ENCODE measurements around the gene PTP4A1. TPM values are rescaled to one million over a fixed set of nuclear protein-coding genes. Genes with fewer than 3 reads are reported as not detected.

Gene PTP4A1
- total and polyA plus RNA-seq, 2 of the 13 experiments (the other 11 are each of a cell fraction or from before 2014, with no cell fraction given) = 141 to 376 TPM

GRCh38 chr6:63537959-63538300 is 34.4 kb upstream of the PTP4A1 start:
- intact Hi-C loops (cut with micrococcal nuclease; ENCODE audit: unreplicated experiment) (no loop called here), in situ Hi-C loops (cut with HindIII; ENCODE audit: extremely low pct_ligation_motif_present, low pct_unique_long_range_greater_than_20kb) (no loop called here)
- Histone ChIP-seq H3K27ac (ENCODE audit: extremely low read length, insufficient read depth, low read length) (peak overlapping the region; percentile 12), H2AFZ (ENCODE audit: low read length) (no peak overlapping the region), H3K4me3 (replicated peaks in 1 of 3; ENCODE audit: insufficient read depth in 1 of 3, low read depth in 2 of 3, low read length in 3 of 3) (no peak overlapping the region), H3K9me3 (ENCODE audit: low read length) (no peaks in the 10 kb centered on the region), H3K79me2 (ENCODE audit: insufficient read depth, low read length) (peaks cover 2% of the 10 kb centered on the region), H3K4me2 (ENCODE audit: low read depth, low read length) (no peak overlapping the region), H3K9ac (ENCODE audit: insufficient read depth, low read depth, low read length) (no peak overlapping the region), H3K36me3 (replicated peaks in 1 of 2; ENCODE audit: control insufficient read depth in 1 of 2, insufficient read depth in 2 of 2, low read length in 2 of 2) (peaks cover 7 to 41% of the 10 kb centered on the region in 2 experiments), H3K27me3 (ENCODE audit: control insufficient read depth in 1 of 2, insufficient read depth in 2 of 2, low read length in 2 of 2) (no peaks in the 10 kb centered on the region), H4K20me1 (ENCODE audit: insufficient read depth, low read length) (no peaks in the 10 kb centered on the region), H3K4me1 (ENCODE audit: insufficient read depth, low read length) (peaks cover 18% of the 10 kb centered on the region)
- ChIA-PET POLR2A (interaction anchor here (0.8 to 1.2 kb wide), 2 partner anchors 27 to 36 kb away, joined by 3 read pairs; no protein-coding TSS in a partner anchor), CTCF (ENCODE audit: low intra/inter-chr PET ratio, low total read pairs) (no interaction called here)
- FAIRE-seq (no peak), DNase-seq (ENCODE audit: low spot score) (no peak), ATAC-seq (no peak)
- BruUV-seq (replicated peaks) = no TSS peak
- TF ChIP-seq MAFK (conservative IDR thresholded peaks at IDR 0.05 in 1 of 2, IDR thresholded peaks at IDR 0.05 in 1 of 2; ENCODE audit: low read length in 2 of 2) (peak in 1 of 2 experiments; percentile 57; a peak in 3 of 4 replicates), NFKB2 (CRISPR knock-in tag; IDR thresholded peaks at IDR 0.05; ENCODE audit: borderline replicate concordance) (no peak), ZNF142 (CRISPR knock-in tag; IDR thresholded peaks at IDR 0.05) (no peak), NFIB (CRISPR knock-in tag; IDR thresholded peaks at IDR 0.05; ENCODE audit: borderline replicate concordance) (no peak), MAFF (IDR thresholded peaks at IDR 0.05; ENCODE audit: low read depth, low read length) (peak; percentile 52; the same call in 1 of the 2 replicates)
